H1 (cell line): ENCODE results near the gene PRKAR2A. TPM values are rescaled to one million over a fixed set of nuclear protein-coding genes. Genes with fewer than 3 reads are reported as not detected.

ENCODE experiments used
- CTCF ChIA-PET: fragments of 300-600 bp; sonication (Branson Sonifier 250); formaldehyde crosslinking; loops from one replicate; lab custom pipeline; 2021; ENCODE audit not compliant: partially characterized antibody; lab: Charles Lee
- POLR2A ChIA-PET: fragments of 300-600 bp; sonication (Branson Sonifier 250); formaldehyde crosslinking; loops from one replicate; lab custom pipeline; 2021; ENCODE audit warnings: inconsistent platforms; ENCODE audit not compliant: partially characterized antibody; lab: Charles Lee
- DNase-seq, 2 experiments: peaks; one replicate each; pipeline versions ENCODE4 v3.0.0 to v3.0.0-alpha.2; 2010 to 2022; ENCODE audit warnings: low spot score in 2 of 2, low read depth in 1 of 2, mixed read lengths in 1 of 2
- FAIRE-seq: peaks from 2 replicates; lab custom pipeline; 2011; peaks lifted over from hg19 to GRCh38; lab: Jason Lieb, UNC
- H2AFZ ChIP-seq: 2 replicates; pipeline ENCODE4 v1.8.1; 2012; ENCODE audit warnings: low read length, inconsistent platforms
- H2AK5ac ChIP-seq: 2 replicates; pipeline ENCODE4 v1.6.1; 2013; ENCODE audit warnings: low read depth, low read length
- H2BK120ac ChIP-seq: replicated peaks from 2 replicates; pipeline ENCODE3; 2013; ENCODE audit warnings: low read depth, low read length, inconsistent platforms
- H2BK12ac ChIP-seq: 2 replicates; pipeline ENCODE4 v1.6.1; 2013; ENCODE audit warnings: low read depth, low read length
- H2BK15ac ChIP-seq: 2 replicates; pipeline ENCODE4 v1.6.1; 2013; ENCODE audit warnings: low read length
- H2BK20ac ChIP-seq: 2 replicates; pipeline ENCODE4 v1.6.1; 2013; ENCODE audit warnings: low read length
- H2BK5ac ChIP-seq: 2 replicates; pipeline ENCODE4 v1.6.1; 2013; ENCODE audit warnings: low read depth, low read length
- H3K14ac ChIP-seq: 2 replicates; pipeline ENCODE4 v1.6.1; 2013; ENCODE audit warnings: inconsistent platforms; ENCODE audit not compliant: insufficient read length
- H3K18ac ChIP-seq: 2 replicates; pipeline ENCODE4 v1.6.1; 2013; ENCODE audit warnings: low read length; ENCODE audit errors: extremely low read depth
- H3K23ac ChIP-seq: 2 replicates; pipeline ENCODE4 v1.6.1; 2013; ENCODE audit warnings: inconsistent platforms; ENCODE audit not compliant: insufficient read length
- H3K23me2 ChIP-seq: 2 replicates; pipeline ENCODE4 v1.6.1; 2013; ENCODE audit warnings: low read depth, low read length
- H3K27ac ChIP-seq: 2 replicates; pipeline ENCODE4 v1.6.1; 2011; ENCODE audit warnings: low read depth, low read length, inconsistent platforms
- H3K27me3 ChIP-seq, 4 experiments: replicated peaks in 1 of 4; 1 replicate in 1 of 4; 2 replicates in 3 of 4; pipeline versions ENCODE4 v1.6.1 to v1.8.1; 2011 to 2013; ENCODE audit warnings: low read length in 3 of 4, mild to moderate bottlenecking in 3 of 4, inconsistent platforms in 2 of 4, mixed read lengths in 2 of 4, moderate library complexity in 1 of 4; ENCODE audit not compliant: control insufficient read depth in 3 of 4, insufficient read depth in 3 of 4; ENCODE audit errors: extremely low read depth in 1 of 4
- H3K36me3 ChIP-seq, 4 experiments: 2 replicates each; pipeline versions ENCODE4 v1.6.1 to v1.8.1; 2011 to 2013; ENCODE audit warnings: mild to moderate bottlenecking in 4 of 4, low read length in 3 of 4, moderate library complexity in 2 of 4, control low read depth in 1 of 4, inconsistent platforms in 1 of 4; ENCODE audit not compliant: insufficient read depth in 4 of 4, control insufficient read depth in 2 of 4
- H3K4ac ChIP-seq: replicated peaks from 2 replicates; pipeline ENCODE3; 2013; ENCODE audit warnings: low read length, low read depth, mixed read lengths, inconsistent platforms; ENCODE audit not compliant: insufficient read length
- H3K4me1 ChIP-seq, 4 experiments: replicated peaks in 1 of 4; 1 replicate in 1 of 4; 2 replicates in 3 of 4; pipeline versions ENCODE4 v1.6.1 to v1.8.1; 2011 to 2013; ENCODE audit warnings: low read length in 3 of 4, inconsistent platforms in 2 of 4, mixed read lengths in 1 of 4; ENCODE audit not compliant: insufficient read depth in 4 of 4, control insufficient read depth in 3 of 4
- H3K4me2 ChIP-seq, 2 experiments: 2 replicates each; pipeline versions ENCODE4 v1.6.1 to v1.8.1; 2011 to 2013; ENCODE audit warnings: low read depth in 2 of 2, low read length in 2 of 2, control low read depth in 1 of 2, inconsistent platforms in 1 of 2, mild to moderate bottlenecking in 1 of 2; ENCODE audit not compliant: insufficient read depth in 1 of 2
- H3K4me3 ChIP-seq, 4 experiments: fragments of 200-600, 300-600 bp in 1 of 4; sonication (generic), shearing (Covaris generic), sonication (Bioruptor Twin) in 1 of 4; 2 replicates each; pipeline versions ENCODE4 v1.5.1 to v1.8.1; 2011 to 2016; ENCODE audit warnings: low read length in 4 of 4, low read depth in 3 of 4, control low read depth in 2 of 4, inconsistent platforms in 2 of 4, mild to moderate bottlenecking in 2 of 4, mixed read lengths in 1 of 4, moderate library complexity in 1 of 4; ENCODE audit not compliant: insufficient read depth in 2 of 4; ENCODE audit errors: extremely low read depth in 1 of 4
- H3K56ac ChIP-seq: replicated peaks from 2 replicates; pipeline ENCODE3; 2013; ENCODE audit warnings: low read depth, mild to moderate bottlenecking, mixed read lengths, low read length, inconsistent platforms; ENCODE audit not compliant: insufficient read length
- H3K79me1 ChIP-seq: 2 replicates; pipeline ENCODE4 v1.6.1; 2013; ENCODE audit warnings: low read depth, low read length, control low read depth
- H3K79me2 ChIP-seq, 2 experiments: 2 replicates each; pipeline versions ENCODE4 v1.6.1 to v1.8.1; 2012 to 2013; ENCODE audit warnings: low read length in 2 of 2, mild to moderate bottlenecking in 2 of 2, inconsistent platforms in 1 of 2; ENCODE audit not compliant: insufficient read depth in 2 of 2, control insufficient read depth in 1 of 2
- H3K9ac ChIP-seq, 4 experiments: replicated peaks in 1 of 4; 1 replicate in 1 of 4; 2 replicates in 3 of 4; pipeline versions ENCODE4 v1.6.1 to v1.8.1; 2011 to 2013; ENCODE audit warnings: low read depth in 3 of 4, low read length in 3 of 4, control low read depth in 2 of 4, mild to moderate bottlenecking in 2 of 4, moderate library complexity in 2 of 4, inconsistent platforms in 1 of 4; ENCODE audit errors: extremely low read depth in 1 of 4
- H3K9me3 ChIP-seq, 2 experiments: 2 replicates each; pipeline versions ENCODE4 v1.6.1 to v1.8.1; 2012 to 2013; ENCODE audit warnings: mild to moderate bottlenecking in 2 of 2, moderate library complexity in 2 of 2, control low read depth in 1 of 2, inconsistent platforms in 1 of 2, low read depth in 1 of 2, low read length in 1 of 2, mixed read lengths in 1 of 2; ENCODE audit not compliant: insufficient read depth in 2 of 2
- H4K20me1 ChIP-seq, 2 experiments: replicated peaks in 1 of 2; 2 replicates each; pipeline versions ENCODE3 to v1.8.1; 2011 to 2013; ENCODE audit warnings: inconsistent platforms in 2 of 2, low read length in 2 of 2, mild to moderate bottlenecking in 1 of 2; ENCODE audit not compliant: insufficient read depth in 2 of 2, control insufficient read depth in 1 of 2
- H4K5ac ChIP-seq: 2 replicates; pipeline ENCODE4 v1.6.1; 2013; ENCODE audit warnings: low read length, low read depth, mixed read lengths, inconsistent platforms; ENCODE audit not compliant: insufficient read length
- H4K8ac ChIP-seq: 2 replicates; pipeline ENCODE4 v1.8.0; 2013; ENCODE audit warnings: mild to moderate bottlenecking, moderate library complexity, low read length, inconsistent platforms; ENCODE audit not compliant: insufficient read depth; ENCODE audit errors: extremely low read depth
- H4K91ac ChIP-seq: replicated peaks from 2 replicates; pipeline ENCODE3; 2013; ENCODE audit warnings: low read length, mixed read lengths, inconsistent platforms; ENCODE audit not compliant: insufficient read length
- KDM5A ChIP-seq: fragments of 200-600 bp; IDR thresholded peaks from 2 replicates; pipeline ENCODE4 v1.7.1; 2012; ENCODE audit warnings: mild to moderate bottlenecking, low read length, inconsistent platforms, mixed read lengths
- WGBS, 2 experiments: shearing (Covaris generic) in 1 of 2; methylation state at CpG; one replicate each; pipeline versions ENCODE4 v1.1.6 to v1.1.7; 2013 to 2015; ENCODE audit warnings: low lambda C conversion rate in 2 of 2, mixed read lengths in 2 of 2, inconsistent platforms in 1 of 2, low coverage in 1 of 2, missing lambda C conversion rate in 1 of 2; ENCODE audit not compliant: insufficient replicate concordance in 2 of 2, insufficient coverage in 1 of 2, insufficient read length in 1 of 2; ENCODE audit errors: extremely low coverage in 1 of 2, missing lambda C conversion rate in 1 of 2; 5-methylcytosine and 5-hydroxymethylcytosine counted together
- polyA plus RNA-seq, 7 experiments: library from polyadenylated mRNA; depleted of rRNA in 3 of 7; stranded (reverse) in 5 of 7; unstranded in 2 of 7; fragments of >200 nt in 5 of 7; fragments of 200-250 nt in 2 of 7; gene quantifications; 1 replicate in 5 of 7; 2 replicates in 1 of 7; 4 replicates in 1 of 7; pipeline versions ENCODE4 v1.2.1 to v1.2.3, GENCODE V29; 2011 to 2013; ENCODE audit warnings: missing spikeins in 2 of 7, mixed read lengths in 2 of 7
- total RNA-seq: library from RNA; stranded (reverse); fragmentation: NEBNext Ultra II Directional; extraction: Animal tissue kit (Norgen Biotek cat#: 25700); gene quantifications from 2 replicates; pipeline ENCODE4 v1.2.1, GENCODE V29; 2021

PRKAR2A gene
- total and polyA plus RNA-seq, 2 of the 8 experiments (the other 6 are each of a cell fraction or from before 2014, with no cell fraction given), result 6.3 to 42.4 TPM

GRCh38 chr3:48709051-48709461 lies 138.6 kb downstream of the PRKAR2A start:
- H3K23ac ChIP-seq, result no peak overlapping the region
- H3K79me1 ChIP-seq, result peaks cover 2% of the 10 kb centered on the region; the same call in 1 of the 2 replicates
- H4K5ac ChIP-seq, result peak overlapping the region; percentile 9
- no peak overlapping the region for H2BK15ac ChIP-seq
- no peak overlapping the region for H3K4me3 ChIP-seq
- H3K56ac ChIP-seq, result no peak overlapping the region
- peak overlapping the region; percentile 47; the same call in 1 of the 2 replicates for H3K27ac ChIP-seq
- peaks cover 14 to 30% of the 10 kb centered on the region in 2 experiments for H4K20me1 ChIP-seq
- H3K4ac ChIP-seq, result peak overlapping the region; percentile 21
- peaks cover 0 to 3% (median 3%) of the 10 kb centered on the region in 4 experiments; a peak in 2 of 7 replicates for H3K4me1 ChIP-seq
- H3K27me3 ChIP-seq, result no peaks in the 10 kb centered on the region
- no peak overlapping the region for H2BK20ac ChIP-seq
- H2AK5ac ChIP-seq, result no peak overlapping the region
- ChIA-PET CTCF (interaction anchor here (0.6 to 3.1 kb wide), 5 partner anchors 23 to 251 kb away, joined by 3 to 9 read pairs (median 4); partner anchors contain the start of gene NCKIPSD), POLR2A (interaction anchor here (0.7 to 13.3 kb wide), 8 partner anchors 6 to 175 kb away, joined by 3 to 187 read pairs (median 8); partner anchors contain the start of genes CELSR3, IP6K2 and NCKIPSD)
- 0 out of 2 replicates have a peak overlapping the region, but pooled peaks have one; percentile 15 for H3K18ac ChIP-seq
- H2BK5ac ChIP-seq, result peak overlapping the region; percentile 73
- 93% methylated on average over 7 of the region's 7 CpGs; no CpG with 5 or more reads in 1 of the 2 experiments for WGBS, 2 experiments
- 0 out of 4 replicates have a peak overlapping the region, but pooled peaks of 1 of the 2 experiments have one; percentile 21 for H3K4me2 ChIP-seq
- H2BK12ac ChIP-seq, result no peak overlapping the region
- H4K8ac ChIP-seq, result no peak overlapping the region; the same call in 1 of the 2 replicates
- H2AFZ ChIP-seq, result no peak overlapping the region
- peak overlapping the region; percentile 54 for H2BK120ac ChIP-seq
- H3K9me3 ChIP-seq, result no peaks in the 10 kb centered on the region
- no peak for TF ChIP-seq KDM5A
- TF ChIP-seq, all 59 proteins: peak for 0
- peaks cover 65 to 96% of the 10 kb centered on the region in 2 experiments for H3K79me2 ChIP-seq
- H3K14ac ChIP-seq, result no peak overlapping the region
- no peak overlapping the region for H4K91ac ChIP-seq
- H3K23me2 ChIP-seq, result no peaks in the 10 kb centered on the region
- H3K36me3 ChIP-seq, result peaks cover 7 to 76% (median 23%) of the 10 kb centered on the region in 4 experiments
- DNase-seq (no peak), FAIRE-seq (no peak)
- no peak overlapping the region; a peak in 1 of 7 replicates for H3K9ac ChIP-seq
